GM12874 (cell line): ENCODE measurements around the gene ACSL1.

ENCODE experiments used
- TF ChIP-seq, protein P1 (sequence below): IDR thresholded peaks from 2 replicates; pipeline ENCODE4 v1.5.1; 2011; ENCODE audit warnings: low read depth, mild to moderate bottlenecking, control low read depth, low read length, moderate library complexity; ENCODE audit not compliant: insufficient read depth

Gene ACSL1

DNA sequence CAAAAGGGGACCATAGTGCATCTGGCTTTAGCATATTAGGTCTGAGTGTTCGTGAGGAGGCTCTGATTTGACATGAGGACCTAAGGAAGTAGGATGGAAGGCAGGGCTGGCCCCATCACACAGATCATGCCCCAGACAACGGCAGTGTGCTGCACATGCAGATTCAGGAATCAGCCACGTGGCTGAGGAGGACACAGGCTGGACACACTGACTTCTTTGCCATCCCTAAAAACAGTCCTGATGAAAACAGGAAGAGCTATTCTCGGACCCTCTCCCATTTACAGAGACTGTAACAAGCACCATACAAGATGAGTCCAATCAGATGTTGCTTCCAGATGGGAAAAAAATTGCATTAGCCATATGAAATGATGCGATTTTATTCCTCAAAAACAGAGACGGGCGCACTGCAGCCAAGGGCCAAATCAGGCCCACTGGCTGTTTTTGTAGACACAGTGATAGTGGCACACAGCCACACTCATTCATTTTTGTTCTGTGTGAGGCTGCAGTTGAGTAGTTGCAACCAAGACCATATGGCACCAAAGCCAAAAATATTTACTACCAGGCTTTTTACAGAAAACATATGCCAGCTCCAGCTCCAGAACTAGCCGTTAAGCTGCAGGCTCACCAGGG is 41.0 kb downstream of the ACSL1 start:
- TF ChIP-seq, protein P1, sequence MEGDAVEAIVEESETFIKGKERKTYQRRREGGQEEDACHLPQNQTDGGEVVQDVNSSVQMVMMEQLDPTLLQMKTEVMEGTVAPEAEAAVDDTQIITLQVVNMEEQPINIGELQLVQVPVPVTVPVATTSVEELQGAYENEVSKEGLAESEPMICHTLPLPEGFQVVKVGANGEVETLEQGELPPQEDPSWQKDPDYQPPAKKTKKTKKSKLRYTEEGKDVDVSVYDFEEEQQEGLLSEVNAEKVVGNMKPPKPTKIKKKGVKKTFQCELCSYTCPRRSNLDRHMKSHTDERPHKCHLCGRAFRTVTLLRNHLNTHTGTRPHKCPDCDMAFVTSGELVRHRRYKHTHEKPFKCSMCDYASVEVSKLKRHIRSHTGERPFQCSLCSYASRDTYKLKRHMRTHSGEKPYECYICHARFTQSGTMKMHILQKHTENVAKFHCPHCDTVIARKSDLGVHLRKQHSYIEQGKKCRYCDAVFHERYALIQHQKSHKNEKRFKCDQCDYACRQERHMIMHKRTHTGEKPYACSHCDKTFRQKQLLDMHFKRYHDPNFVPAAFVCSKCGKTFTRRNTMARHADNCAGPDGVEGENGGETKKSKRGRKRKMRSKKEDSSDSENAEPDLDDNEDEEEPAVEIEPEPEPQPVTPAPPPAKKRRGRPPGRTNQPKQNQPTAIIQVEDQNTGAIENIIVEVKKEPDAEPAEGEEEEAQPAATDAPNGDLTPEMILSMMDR: no peak

DNA sequence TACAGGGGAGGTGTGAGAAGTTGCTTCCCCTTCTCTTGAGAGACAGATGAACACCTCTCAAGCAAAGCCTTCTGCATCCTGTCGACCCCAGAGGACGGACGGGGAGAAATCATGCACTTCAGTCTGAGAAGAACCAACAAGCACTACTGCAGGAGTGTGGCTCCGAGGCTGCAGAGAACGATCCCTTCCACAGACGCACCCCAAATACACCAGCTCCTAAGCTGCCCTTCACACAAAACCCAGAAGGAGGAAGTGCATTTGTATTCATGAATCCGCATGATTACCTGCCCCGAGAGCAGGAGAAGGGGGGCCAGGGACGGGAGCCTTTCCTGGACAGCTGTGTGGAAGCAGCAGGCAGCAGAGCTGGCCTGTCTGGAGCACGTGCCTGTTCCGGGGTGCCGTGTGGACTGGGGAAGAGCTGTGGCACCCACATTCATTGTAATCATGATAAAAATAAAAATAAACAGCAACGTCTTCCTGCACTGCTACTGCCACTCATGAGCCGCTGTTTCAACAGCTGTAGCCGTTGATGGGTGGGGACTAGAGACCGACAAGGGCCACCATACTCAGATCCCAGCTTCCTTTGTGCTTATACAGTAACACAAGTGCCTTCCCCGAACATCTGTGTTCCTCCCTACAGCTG is 42.9 kb downstream of the ACSL1 start:
- TF ChIP-seq, protein P1: no peak

DNA sequence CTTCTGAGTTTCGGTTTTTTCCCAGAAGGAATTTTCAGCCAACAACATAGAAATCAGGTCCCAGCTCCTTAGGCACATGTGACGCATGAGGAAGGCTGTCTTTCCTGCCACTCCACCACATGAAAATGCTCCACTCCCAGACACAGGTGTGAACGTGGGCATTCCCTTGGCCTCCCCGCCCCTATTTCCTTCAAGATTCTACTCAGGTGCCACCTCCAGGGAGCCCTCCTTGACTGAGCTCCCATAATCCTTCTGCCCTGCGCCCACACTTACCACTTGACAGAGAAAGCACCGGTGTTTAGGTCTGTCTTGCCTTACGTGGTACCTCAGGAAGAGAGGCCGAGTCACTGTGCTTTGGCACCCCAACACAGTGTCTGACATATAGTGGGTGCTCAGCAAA is 47.4 kb downstream of the ACSL1 start:
- TF ChIP-seq, protein P1: no peak

DNA sequence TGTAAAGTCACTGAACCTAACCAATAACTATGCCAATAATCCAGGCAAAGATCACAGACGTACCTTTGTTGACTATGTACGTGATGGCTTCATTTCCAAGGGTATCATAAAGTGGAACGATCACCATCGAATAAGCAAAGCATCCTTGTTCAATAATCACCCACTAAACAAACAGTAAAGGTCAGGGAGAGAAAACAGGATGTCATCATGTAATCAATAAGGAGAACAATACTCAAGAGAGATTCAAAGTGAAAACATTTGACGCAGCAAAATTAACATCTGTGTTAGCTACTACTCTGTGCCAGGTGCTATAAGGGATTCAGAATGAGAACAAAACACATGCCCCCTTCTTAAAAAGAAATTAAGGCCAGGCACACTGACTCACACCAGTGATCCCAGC is 48.9 kb downstream of the ACSL1 start:
- TF ChIP-seq, protein P1: no peak

DNA sequence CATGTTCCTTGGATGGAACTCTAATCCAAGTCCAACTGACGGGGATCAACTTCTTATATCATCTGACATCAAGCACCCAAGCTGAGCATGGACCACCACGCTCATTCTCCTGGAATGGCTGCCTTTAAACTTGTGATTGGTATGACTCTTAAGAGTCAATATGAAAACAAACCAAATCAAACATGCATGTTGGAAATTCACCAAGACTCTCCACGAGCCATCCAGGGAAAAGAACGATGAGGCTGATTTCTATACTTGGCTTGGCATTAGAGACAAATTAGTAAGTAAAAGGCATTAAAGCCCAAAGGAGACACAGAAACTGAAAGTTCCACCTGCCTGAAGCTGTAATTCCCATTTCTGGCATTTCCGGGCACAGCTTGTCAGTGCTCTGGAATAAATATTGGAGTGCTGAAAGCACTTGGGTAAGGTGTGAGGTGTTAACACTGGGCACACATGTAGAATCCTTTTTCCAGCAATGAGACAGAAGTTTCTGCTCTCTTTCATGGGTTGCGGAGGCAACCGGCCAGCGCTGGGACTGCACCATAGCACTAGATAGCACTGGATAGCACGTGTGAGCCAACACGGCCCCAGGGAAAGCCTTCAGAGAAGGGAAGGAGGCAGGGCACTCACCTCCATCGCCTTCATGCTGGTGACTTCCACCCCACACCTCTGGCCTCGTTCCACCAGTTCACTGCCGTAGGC is 49.8 kb downstream of the ACSL1 start:
- TF ChIP-seq, protein P1: no peak

DNA sequence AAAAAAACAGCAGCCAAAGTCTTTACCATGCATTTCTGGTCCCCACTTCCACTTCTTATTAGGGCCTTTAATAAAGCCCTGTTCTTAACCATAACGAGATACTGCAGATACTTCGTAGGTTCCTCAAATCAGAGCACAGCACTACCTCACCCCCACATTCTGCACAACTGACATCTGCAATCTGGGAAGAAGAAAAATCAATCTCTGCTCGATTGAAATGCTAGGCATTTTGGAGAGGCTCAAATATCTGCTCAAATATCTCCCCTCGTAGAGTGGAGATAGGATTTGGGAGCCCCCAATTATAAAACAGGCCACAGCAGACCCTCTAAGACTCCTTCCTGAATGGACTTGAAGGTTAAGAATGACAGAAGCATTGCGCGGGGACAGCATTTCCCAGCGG is 51.6 kb downstream of the ACSL1 start:
- TF ChIP-seq, protein P1: no peak

DNA sequence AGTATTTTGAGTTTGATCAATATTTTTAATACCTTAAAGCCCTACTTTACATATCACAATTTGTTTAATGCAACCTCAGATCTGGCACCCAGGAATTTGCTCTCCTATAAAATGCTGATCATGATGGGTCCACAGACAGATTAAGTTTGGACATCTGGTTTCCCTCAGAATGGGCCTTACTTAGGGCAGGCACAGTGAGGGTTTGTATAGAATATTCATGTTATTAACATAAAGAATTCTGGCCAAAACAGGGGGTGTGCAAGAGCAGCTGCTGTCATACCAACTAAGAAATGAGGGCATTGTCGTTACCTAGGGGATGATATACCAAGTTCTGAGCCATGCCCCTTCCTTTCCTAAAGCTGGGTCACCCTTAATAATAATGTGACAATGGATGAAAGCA is 54.4 kb downstream of the ACSL1 start:
- TF ChIP-seq, protein P1: no peak
